ENCODE results near the gene PCP4L1.

The PCP4L1 gene

GRCh38 chr1:161324020-161324419 lies 65.5 kb downstream of the PCP4L1 start:
- DNase-seq = no peak

- no peak for DNase-seq
Measured at GRCh38 chr1:161330346-161330745, 71.8 kb downstream of the PCP4L1 start.

- DNase-seq = no peak
Measured at GRCh38 chr1:161333166-161333565, 74.6 kb downstream of the PCP4L1 start.
